Bronchial epithelial cell (primary cell): Measurements from ENCODE around the gene GARIN5A. TPM values are rescaled to one million over a fixed set of nuclear protein-coding genes. Genes with fewer than 3 reads are reported as not detected.
A peak's percentile ranks its signal among the peaks of the same experiment; 100 is the strongest.

Source experiments
- DNase-seq: peaks from one replicate; pipeline ENCODE4 v3.0.0-alpha.2; 2010; ENCODE audit warnings: low read depth
- FAIRE-seq: peaks from 2 replicates; lab custom pipeline; 2011; peaks lifted over from hg19 to GRCh38; lab: Jason Lieb, UNC
- H3K27me3 ChIP-seq: 2 replicates; pipeline ENCODE4 v1.5.1; 2011; ENCODE audit warnings: low read length; ENCODE audit not compliant: control insufficient read depth, insufficient read depth
- H3K36me3 ChIP-seq: 2 replicates; pipeline ENCODE4 v1.5.1; 2011; ENCODE audit warnings: low read length; ENCODE audit not compliant: control insufficient read depth, insufficient read depth
- H3K4me3 ChIP-seq: 2 replicates; pipeline ENCODE4 v1.5.1; 2011; ENCODE audit warnings: mild to moderate bottlenecking, low read depth, low read length, control low read depth
- total RNA-seq: library from RNA; depleted of rRNA; stranded (reverse); fragments of >200 nt; gene quantifications from 2 replicates; pipeline ENCODE4 v1.2.1, GENCODE V29; 2014
- TF ChIP-seq, protein P1 (sequence below): IDR thresholded peaks from 2 replicates; pipeline ENCODE4 v1.5.1; 2011; ENCODE audit warnings: mild to moderate bottlenecking, moderate library complexity, low read length, control low read depth, inconsistent platforms; ENCODE audit not compliant: insufficient read depth, severe bottlenecking

The GARIN5A gene
- total RNA-seq: 0.51 and 0.79 TPM in 2 replicates

DNA sequence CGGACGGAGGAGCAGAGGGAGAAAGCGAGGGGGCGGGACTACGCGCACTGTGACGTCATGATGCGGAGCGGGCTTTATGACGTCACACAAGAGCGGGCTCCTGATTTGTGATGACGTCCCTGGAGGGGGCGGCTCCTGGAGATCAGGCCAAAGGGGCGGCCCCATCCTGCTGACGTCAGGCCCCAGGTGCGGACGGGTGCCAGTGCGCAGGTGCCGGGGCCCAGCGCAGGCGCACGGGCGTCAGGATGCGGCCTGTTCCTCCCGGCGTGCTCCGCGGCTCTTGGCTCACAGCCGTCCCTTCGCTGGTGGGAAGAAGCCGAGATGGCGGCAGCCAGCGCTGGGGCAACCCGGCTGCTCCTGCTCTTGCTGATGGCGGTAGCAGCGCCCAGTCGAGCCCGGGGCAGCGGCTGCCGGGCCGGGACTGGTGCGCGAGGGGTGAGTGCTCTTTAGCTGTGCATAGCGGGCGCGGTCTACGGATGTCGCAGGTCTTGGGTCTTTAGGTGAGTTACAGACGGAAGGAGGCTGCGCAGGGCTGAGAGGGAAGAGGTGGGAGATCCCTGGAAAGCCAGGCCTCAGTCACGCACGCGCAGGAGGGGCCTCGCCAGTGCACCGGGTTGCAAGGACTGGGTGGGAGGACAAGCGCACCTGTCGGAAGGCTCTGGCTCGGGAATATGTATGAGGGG, at the start of gene GARIN5A, which contains the start of gene EMC10:
Gene GARIN5A (minus strand): TSS at position 625 of the 683 bp plus-strand sequence. CDS start 460 bp downstream, at position 165.
Gene EMC10 (plus strand): TSS at position 284 of the 683 bp plus-strand sequence. CDS start 38 bp downstream, at position 322.
- DNase-seq (peak; percentile 76), FAIRE-seq (no peak)
- H3K4me3 ChIP-seq: peak within 1 kb of the TSS; percentile 93
- peaks cover 20% of the 10 kb centered on the region for H3K36me3 ChIP-seq
- no peaks in the 10 kb centered on the region for H3K27me3 ChIP-seq
- TF ChIP-seq, protein P1, sequence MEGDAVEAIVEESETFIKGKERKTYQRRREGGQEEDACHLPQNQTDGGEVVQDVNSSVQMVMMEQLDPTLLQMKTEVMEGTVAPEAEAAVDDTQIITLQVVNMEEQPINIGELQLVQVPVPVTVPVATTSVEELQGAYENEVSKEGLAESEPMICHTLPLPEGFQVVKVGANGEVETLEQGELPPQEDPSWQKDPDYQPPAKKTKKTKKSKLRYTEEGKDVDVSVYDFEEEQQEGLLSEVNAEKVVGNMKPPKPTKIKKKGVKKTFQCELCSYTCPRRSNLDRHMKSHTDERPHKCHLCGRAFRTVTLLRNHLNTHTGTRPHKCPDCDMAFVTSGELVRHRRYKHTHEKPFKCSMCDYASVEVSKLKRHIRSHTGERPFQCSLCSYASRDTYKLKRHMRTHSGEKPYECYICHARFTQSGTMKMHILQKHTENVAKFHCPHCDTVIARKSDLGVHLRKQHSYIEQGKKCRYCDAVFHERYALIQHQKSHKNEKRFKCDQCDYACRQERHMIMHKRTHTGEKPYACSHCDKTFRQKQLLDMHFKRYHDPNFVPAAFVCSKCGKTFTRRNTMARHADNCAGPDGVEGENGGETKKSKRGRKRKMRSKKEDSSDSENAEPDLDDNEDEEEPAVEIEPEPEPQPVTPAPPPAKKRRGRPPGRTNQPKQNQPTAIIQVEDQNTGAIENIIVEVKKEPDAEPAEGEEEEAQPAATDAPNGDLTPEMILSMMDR: no peak

DNA sequence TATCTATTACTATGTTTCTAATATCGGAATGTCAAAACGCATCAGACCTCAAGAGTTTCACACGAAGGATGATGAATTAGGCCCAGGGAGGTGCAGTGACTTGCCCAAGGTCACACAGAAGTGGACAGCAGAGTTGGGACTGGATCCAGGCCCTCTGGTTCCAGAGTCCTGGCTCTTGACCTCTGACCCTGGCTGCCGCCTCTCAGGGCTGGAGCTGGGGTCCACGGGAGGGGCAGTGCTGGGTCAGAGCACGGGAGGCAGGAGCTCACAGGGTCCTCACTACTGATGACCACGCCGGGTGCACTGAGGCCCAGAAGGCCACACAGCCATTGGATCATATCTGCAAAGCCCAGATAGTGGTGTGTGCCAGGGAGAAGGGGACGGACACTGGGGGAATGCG, 46.2 kb upstream of the GARIN5A start:
- DNase-seq (no peak), FAIRE-seq (no peak)
- TF ChIP-seq, protein P1: no peak
- Histone ChIP-seq H3K27me3 (no peaks in the 10 kb centered on the region), H3K4me3 (no peak overlapping the region), H3K36me3 (no peaks in the 10 kb centered on the region)

DNA sequence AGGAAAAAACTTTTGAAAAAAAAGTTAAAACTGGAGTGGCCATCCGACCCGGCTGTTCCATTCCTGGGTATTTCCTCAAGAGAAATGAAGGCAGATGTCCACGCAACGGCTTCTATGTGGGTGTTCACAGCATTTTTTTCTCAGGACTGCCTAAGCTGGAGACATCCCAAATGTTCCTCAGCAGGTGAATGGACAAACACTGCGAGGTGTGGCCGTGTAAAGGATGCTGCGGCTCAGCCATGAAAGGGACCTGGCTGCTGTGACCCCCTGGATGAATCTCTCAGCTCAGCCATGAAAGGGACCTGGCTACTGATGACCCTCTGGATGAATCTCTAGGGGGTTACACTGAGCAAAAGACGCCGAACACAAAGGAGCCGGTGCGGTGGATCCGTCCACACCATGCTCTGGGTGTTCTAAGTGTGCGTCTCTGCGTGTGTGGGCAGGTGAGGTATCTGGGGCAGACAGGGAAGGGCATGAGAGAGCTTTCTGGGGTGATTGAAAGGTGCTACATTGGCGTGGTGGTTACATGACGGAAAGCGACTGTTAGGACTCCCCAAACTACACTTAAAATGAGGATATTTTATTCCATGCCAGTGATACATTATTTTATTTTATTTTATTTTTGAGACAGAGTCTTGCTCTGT, 44.3 kb upstream of the GARIN5A start:
- Histone ChIP-seq H3K36me3 (no peaks in the 10 kb centered on the region), H3K4me3 (no peak overlapping the region), H3K27me3 (no peaks in the 10 kb centered on the region)
- FAIRE-seq (no peak), DNase-seq (no peak)
- TF ChIP-seq, protein P1: no peak

DNA sequence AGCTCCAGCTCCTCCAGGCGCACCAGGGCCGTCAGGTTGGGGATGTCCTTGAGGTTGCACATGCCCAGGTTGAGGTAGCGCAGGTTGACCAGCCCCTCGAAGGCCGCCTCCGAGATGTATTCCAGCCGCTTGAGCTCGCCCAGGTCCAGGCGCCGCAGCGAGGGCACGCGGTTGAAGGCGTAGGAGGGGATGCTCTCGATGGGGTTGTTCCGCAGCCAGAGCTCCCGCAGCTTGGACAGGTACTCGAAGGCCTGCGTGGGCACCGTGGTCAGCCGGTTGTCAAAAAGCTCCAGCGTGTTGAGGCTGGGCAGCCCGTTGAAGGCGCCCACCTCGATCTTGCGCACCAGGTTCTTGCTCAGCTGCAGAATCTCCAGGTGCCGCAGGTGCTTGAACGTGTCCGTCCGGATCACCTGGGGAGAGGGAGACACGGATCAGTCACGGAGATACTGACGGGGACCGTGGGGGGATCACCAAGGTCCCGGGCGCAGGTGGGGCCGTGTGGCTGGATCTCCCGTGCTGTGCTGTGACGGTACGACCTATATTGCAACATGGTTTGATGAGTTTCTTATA, 42.4 kb upstream of the GARIN5A start:
- no peaks in the 10 kb centered on the region for H3K27me3 ChIP-seq
- no peaks in the 10 kb centered on the region for H3K36me3 ChIP-seq
- DNase-seq (no peak), FAIRE-seq (no peak)
- TF ChIP-seq, protein P1: no peak
- no peak overlapping the region for H3K4me3 ChIP-seq

DNA sequence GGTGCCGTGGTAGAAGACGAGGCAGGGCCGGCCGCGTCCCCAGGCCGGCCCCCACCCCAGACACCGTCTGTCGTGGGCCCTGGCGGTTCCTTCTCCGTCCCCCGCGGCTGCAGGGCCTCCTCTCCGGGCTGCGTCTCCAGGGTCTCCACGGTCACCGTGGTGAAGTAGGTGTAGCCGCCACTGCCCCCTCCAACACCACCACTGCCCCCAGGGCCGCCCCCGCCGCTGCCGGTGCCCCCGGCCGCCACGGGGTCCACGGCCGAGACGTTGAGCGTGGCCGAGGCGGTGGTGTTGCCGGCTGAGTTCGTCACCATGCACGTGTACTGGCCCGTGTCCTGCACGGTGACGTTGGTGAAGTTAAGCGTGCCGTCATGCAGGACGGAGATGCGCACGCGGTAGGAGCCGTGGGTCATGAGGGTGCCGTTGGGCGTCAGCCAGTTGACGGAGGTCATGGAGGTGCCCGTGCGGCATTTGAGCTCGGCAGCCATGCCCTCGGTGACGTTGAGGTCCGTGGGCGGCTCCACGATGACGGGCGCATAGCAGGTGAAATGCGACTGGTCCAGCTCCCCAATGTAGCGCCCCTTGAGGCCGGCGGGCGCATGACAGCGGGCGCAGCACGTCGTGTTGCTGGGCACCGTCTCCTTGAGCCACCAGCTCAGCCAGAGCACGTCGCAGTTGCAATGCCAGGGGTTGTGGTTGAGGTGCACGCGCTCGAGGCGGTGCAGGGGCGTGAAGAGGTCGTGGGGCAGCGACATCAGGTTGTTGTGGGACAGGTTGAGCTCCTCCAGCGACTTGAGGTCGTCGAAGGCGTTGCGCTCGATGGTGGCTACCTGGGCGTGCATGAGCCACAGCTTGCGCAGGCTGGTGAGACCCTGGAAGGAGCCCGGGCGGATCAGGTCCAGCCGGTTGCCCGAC, 41.7 kb upstream of the GARIN5A start:
- Histone ChIP-seq H3K27me3 (no peaks in the 10 kb centered on the region), H3K36me3 (no peaks in the 10 kb centered on the region), H3K4me3 (no peak overlapping the region)
- TF ChIP-seq, protein P1: no peak
- FAIRE-seq (no peak), DNase-seq (no peak)
